ENCODE results near the gene EDIL3.

DNA sequence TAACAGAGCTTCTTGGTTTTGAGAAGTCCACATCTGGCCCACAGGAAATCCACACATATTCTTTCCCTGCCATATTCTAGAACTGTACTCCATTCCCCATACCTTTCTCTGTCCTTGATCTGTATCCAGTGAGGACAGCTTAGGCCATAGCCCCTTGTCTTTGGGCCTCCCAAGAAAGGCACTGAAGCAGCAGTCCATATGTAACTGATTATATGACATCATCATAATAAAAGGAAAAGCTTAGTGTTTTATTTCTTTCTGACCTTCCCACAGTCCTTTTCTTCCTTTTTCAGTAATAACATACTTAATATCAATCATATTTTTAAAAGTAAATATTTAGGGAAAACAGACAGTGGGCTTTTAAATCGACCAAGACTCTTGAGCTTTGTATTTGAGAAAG lies 222.0 kb downstream of the EDIL3 start:
- no peak for TF ChIP-seq POLR2A (IDR thresholded peaks at IDR 0.05)
- TF ChIP-seq, protein P1, sequence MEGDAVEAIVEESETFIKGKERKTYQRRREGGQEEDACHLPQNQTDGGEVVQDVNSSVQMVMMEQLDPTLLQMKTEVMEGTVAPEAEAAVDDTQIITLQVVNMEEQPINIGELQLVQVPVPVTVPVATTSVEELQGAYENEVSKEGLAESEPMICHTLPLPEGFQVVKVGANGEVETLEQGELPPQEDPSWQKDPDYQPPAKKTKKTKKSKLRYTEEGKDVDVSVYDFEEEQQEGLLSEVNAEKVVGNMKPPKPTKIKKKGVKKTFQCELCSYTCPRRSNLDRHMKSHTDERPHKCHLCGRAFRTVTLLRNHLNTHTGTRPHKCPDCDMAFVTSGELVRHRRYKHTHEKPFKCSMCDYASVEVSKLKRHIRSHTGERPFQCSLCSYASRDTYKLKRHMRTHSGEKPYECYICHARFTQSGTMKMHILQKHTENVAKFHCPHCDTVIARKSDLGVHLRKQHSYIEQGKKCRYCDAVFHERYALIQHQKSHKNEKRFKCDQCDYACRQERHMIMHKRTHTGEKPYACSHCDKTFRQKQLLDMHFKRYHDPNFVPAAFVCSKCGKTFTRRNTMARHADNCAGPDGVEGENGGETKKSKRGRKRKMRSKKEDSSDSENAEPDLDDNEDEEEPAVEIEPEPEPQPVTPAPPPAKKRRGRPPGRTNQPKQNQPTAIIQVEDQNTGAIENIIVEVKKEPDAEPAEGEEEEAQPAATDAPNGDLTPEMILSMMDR (IDR thresholded peaks at IDR 0.05 in 4 of 5, conservative IDR thresholded peaks at IDR 0.05 in 1 of 5) = no peak
